OCI-LY3 (cell line): Measurements from ENCODE around the gene DCDC2.

Experiments used
- EZH2phosphoT487 ChIP-seq: fragments of 200-600 bp; shearing (Covaris generic); IDR thresholded peaks from 2 replicates; pipeline ENCODE4 v1.6.1; 2018; ENCODE audit warnings: antibody characterized with exemption, mixed run types, low read depth
- TF ChIP-seq, protein P1 (sequence below): fragments of 200-600, 300-600 bp; sonication (generic); IDR thresholded peaks from 2 replicates; pipeline ENCODE4 v1.5.1; 2014; ENCODE audit warnings: antibody characterized with exemption, low read length, low read depth

DNA sequence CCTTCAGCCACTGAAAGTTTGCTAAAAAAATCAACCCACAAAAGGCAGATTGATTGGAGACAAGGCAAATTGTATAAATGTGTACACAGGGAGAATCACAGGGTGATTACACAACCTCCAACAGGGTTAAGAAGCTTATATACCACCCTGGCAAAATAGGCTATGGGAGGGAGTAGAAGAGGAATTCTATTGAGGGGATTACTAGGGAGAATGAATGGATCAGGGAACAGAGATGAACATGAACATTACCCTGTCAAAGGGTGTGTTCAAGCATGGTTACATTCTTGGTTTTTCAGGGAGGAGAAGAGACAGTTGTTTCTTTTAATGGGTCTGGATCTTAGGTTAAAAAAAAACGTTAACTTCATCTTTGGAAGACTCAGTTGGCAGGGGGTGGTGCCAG lies 39.8 kb upstream of the DCDC2 start:
- TF ChIP-seq, protein P1, sequence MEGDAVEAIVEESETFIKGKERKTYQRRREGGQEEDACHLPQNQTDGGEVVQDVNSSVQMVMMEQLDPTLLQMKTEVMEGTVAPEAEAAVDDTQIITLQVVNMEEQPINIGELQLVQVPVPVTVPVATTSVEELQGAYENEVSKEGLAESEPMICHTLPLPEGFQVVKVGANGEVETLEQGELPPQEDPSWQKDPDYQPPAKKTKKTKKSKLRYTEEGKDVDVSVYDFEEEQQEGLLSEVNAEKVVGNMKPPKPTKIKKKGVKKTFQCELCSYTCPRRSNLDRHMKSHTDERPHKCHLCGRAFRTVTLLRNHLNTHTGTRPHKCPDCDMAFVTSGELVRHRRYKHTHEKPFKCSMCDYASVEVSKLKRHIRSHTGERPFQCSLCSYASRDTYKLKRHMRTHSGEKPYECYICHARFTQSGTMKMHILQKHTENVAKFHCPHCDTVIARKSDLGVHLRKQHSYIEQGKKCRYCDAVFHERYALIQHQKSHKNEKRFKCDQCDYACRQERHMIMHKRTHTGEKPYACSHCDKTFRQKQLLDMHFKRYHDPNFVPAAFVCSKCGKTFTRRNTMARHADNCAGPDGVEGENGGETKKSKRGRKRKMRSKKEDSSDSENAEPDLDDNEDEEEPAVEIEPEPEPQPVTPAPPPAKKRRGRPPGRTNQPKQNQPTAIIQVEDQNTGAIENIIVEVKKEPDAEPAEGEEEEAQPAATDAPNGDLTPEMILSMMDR, result no peak
- no peak for TF ChIP-seq EZH2phosphoT487
